ENCODE measurements around the gene CD8B2.
"Not testable (repeated sequence)": the region's sequence is repeated elsewhere in the genome, so short reads cannot be mapped to it uniquely, and the experiment has no call there.

- TF ChIP-seq CTCF, EP300, POLR2A (IDR thresholded peaks at IDR 0.05): not testable (repeated sequence)
These were observed 22.2 kb downstream of the CD8B2 start for GRCh38 chr2:106509374-106509770.

Measured in sigmoid colon (tissue), 4 donors.